ENCODE results near the gene ARSG.
"Not testable (repeated sequence)": the region's sequence is repeated elsewhere in the genome, so short reads cannot be mapped to it uniquely, and the experiment has no call there.

ARSG gene

DNA sequence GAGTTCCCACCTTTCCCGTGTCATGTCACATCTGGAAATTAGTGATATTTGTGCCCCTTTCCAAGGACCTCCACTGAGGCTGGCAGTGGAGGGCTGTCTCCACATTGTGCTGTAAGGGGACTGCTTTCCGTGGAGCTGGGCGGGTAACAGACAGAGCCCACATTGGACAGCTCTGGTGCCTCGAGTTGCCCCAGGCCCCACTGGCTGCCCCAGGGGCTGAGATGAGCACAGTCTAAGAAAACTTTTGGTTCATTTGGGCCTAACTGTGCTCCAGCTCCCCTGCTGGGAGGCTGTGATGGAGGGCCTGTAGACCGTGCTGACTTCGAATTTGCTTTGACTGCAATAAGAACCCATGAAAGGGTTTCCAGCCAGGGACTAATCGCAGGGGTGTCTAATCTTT lies 38.0 kb downstream of the ARSG start:
- no peak for DNase-seq (ENCODE audit: low spot score)

DNA sequence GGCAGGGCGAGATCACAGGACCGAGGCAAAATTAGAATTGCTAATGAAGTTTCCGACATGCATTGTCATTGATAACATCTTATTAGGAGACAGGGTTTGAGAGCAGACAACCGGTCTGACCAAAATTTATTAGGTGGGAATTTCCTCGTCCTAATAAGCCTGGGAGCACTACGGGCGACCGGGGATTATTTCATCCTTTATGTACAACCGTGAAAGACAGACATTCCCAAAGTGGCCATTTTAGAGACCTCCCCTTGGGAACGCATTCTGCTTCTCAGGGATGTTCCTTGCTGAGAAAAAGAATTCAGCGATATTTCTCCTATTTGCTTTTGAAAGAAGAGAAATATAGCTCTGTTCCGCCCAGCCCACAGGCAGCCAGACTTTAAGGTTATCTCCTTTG lies 40.6 kb downstream of the ARSG start:
- DNase-seq (ENCODE audit: low spot score): not testable (repeated sequence)

DNA sequence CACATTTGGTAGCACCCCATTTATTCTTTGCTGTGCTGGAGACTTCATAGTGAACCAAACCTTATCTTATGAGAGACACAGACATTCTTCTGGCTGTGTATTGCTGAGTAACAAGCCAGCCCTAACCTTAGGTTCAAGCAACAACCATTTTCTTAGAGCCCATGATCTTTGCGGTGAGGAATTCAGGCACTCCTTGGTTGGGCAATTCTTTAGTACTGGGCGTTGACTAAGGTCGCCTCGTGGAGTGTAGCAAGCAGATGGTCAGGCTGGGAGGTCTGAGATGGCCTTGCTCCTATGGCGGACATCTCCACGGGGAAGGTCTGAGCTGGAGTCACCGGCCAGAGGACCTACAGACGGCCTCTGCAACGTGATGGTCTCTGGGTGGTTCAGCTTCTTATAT lies 43.1 kb downstream of the ARSG start:
- DNase-seq (ENCODE audit: low spot score): no peak

DNA sequence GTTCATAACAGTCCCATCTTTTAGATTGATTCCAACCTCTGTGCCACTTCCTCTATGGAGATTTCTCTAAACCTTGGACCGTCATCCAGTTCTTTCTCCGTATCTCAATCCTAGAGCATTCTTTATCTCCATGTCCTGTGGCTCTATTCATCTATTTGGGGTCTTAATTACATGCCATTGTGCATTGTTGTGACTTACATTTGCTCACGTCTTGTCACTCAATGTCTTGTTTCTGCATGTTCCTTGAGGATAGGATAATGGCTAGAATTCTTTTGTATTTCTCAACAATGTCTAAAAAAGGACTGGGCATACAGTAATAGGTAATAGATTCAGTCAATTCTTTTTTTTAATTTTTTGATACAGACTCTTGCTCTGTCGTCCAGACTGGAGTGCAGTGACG lies 50.2 kb downstream of the ARSG start:
- no peak for DNase-seq (ENCODE audit: low spot score)

DNA sequence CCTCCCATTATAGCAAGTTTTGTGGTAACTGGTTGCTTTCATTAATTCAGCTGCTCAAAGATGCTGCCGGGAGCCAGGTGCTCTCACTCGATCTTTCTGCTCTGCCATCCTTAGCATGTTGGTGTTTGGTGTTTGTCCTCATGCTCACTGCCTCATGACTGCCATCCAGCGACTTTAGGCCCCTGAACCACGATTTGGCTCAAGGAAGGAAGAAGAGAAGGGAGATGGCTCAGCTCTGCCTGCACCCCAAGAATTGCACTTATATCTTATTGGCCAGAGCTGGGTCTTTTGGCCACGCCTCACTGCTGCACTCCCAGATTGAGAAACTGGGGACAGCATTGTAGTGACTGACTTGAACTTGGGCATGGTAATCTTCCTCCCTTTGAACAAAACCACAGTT lies 52.7 kb downstream of the ARSG start:
- DNase-seq (ENCODE audit: low spot score): no peak

DNA sequence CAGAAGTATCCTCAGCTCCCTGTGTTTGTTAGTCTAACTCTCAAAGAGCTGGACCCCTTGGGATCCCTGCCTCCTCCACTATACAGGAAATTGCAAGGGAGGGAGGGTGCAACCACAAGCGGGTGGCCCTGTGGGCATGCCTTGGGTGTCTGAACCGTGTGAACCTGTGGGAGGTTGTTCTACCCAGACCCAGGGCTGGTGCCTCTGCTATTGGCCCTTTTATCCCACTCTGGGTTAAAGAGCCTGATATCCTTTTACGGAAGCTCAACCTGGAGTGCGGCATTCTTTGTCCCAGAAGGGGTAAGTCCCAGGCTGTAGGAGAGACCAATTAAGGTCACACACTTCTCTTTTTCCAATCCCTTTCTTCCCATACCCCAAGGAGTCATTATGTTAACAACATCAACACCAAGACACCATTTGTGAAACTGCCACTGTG lies 53.4 kb downstream of the ARSG start:
- DNase-seq (ENCODE audit: low spot score): no peak

DNA sequence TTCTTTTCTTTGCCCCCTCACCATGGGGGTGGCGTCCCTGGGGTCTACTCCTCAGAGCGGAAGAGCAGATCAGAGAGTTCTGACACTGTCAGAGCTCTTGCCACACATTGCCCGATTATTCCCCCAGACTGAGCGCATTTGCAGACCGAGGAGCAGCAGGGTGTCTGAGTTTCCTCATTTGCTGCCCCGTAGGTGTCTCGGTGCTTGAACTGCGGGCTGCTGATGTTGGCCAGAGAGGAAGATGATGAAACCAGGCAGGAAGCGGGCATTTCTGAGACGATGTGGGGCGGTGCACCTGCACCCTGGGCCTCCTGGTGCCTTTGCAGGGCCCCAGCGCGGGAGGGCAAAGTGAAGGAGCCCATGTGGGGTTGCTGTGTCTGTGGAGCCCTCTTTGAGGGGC lies 55.2 kb downstream of the ARSG start:
- DNase-seq (ENCODE audit: low spot score): no peak

DNA sequence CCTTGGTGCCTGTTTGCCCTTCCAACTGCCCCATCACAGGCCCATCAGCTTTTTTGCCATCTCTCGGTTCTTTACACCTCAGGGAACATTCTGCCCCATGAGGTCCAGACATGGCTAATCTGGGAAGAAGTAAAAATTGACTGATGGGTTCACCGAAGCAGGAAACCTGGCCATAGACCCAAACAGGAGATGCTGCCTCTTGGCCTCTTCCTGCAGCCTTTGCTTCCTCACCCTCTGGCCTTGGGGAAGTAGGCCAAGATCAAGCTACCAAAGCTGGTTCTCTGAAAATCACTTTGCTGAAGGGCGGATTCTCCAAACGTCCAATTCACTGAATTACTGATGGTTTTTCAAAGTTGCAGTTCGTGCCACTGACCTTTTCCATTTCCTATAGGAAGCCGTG lies 56.1 kb downstream of the ARSG start:
- DNase-seq (ENCODE audit: low spot score): no peak

DNA sequence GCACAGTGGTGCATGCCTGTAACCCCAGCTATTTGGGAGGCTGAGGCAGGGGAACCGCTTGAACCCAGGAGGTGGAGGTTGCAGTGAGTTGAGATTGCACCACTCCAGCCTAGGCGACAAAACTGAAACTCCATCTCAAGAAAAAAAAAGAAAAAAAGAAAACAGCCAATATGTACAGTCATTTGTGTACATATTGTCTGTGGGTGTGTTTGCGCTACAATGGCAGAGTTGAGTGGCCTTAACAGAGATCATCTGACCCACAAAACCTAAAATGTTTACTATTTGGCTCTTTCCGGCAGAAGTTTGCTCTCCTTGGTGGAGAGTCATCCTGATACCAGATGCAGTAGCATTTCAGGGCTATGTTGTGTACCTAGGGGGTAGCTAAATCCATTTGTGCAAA lies 57.9 kb downstream of the ARSG start:
- DNase-seq (ENCODE audit: low spot score): no peak

DNA sequence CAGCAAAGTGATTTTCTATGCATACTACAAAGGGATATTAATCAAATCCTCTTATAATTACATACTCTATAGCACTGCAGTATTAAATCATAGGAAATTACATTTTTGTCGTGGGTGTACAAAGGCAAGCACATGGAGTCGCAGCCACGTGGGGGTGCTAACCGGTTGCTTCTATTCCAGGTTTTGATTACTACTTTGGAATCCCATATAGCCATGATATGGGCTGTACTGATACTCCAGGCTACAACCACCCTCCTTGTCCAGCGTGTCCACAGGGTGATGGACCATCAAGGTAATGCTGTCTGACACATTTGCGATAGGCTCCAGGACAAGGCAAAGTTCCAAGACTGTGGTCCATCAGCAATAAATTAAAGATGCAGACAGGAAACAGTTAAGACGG lies 60.1 kb downstream of the ARSG start:
- peak; percentile 63 for DNase-seq (ENCODE audit: low spot score)

DNA sequence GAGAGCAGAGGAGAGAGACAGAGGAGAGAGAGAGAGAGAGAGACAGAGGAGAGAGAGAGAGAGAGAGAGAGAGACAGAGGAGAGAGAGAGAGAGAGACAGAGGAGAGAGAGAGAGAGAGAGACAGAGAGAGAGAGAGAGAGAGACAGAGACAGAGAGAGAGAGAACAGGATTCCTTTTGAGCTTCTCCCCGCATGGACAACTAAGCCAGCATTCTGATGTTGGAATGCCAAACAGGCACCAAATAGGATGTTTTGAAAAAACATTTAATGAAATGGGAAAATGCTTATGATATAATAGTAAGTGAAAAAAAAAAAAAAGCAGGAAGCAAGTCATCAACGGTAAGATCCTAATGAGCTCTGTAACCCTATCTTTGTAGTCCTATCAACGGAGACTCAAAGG lies 60.7 kb downstream of the ARSG start:
- DNase-seq (ENCODE audit: low spot score): no peak

DNA sequence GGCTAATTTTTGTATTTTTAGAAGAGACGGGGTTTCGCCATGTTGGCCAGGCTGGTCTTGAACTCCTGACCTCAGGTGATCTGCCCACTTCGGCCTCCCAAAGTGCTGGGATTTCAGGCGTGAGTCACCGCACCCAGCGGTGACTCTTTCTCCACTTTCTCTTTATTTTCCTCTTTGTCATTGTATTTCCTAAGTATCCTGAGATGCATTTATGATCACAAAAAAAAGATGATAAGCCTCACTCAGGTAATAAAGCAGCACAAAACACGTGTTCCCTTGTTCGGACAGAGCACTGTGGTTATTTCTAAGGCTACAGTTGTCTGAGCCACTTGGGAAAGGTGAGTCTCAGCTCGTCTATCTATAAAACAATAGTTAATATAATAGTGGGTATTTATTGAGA lies 61.4 kb downstream of the ARSG start:
- not testable (repeated sequence) for DNase-seq (ENCODE audit: low spot score)

DNA sequence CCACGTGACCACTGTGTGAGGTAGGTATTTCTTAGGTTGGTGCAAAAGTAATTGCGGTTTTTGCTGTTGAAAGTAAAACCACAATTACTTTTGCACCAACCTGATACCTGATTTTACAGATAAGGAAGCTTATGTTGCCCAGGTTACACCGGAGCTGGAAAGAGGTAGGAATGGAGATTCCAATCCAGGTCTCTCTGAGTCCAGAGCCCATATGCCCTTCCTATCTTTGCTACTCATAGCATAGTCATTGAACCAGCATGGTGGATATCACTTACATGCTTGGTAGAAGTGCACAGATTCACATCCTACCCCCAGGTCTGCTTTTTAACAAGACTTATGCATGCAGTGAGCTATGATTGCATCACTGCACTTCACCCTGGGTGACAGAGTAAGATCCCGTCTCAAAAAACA lies 61.8 kb downstream of the ARSG start:
- DNase-seq (ENCODE audit: low spot score): no peak

DNA sequence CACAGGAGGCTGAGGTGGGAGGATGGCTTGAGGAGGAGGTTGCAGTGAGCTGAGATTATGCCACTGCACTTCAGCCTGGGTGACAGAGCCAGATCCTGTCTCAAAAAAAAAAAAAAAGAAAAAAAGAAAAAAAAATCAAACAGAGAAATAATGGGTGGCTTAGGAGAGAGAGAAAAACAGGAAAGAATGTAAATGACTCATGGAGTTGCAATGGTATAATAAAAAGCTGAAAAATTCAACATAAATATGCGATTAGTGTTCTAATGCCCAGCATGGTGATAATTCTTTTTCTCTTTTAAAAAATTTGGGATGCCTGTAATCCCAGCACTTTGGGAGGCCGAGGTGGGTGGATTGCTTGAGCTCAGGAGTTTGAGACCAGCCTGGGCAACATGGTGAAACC lies 63.0 kb downstream of the ARSG start:
- DNase-seq (ENCODE audit: low spot score): not testable (repeated sequence)

DNA sequence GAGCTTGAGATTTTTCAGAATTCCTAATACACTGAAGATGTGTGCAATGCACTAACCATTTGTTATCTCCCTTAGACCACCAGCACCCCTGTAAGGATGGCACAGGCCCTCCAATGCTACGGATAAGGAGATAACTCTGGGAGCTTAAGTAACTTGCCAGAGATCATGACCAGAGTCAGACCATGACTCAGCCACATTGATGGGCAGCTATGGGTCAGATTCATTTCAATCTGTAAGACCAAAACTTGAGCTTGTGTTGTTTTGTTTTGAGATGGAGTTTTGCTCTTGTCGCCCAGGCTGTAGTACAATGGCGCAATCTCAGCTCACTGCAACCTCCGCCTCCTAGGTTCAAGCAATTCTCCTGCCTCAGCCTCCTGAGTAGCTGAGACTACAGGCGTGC lies 63.8 kb downstream of the ARSG start:
- not testable (repeated sequence) for DNase-seq (ENCODE audit: low spot score)

DNA sequence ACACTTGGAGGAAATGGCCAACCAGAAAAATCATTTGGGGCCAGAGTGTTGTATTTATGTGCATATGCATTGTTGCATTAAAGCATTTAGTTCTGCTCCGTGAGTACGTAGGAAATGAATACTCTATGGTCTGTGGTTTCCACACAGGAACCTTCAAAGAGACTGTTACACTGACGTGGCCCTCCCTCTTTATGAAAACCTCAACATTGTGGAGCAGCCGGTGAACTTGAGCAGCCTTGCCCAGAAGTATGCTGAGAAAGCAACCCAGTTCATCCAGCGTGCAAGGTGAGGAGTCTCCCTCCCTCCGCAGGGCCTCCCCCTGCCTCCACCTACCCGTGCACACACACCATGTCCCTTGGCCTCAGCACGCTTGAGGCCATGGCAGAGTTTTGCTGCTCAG lies 65.2 kb downstream of the ARSG start:
- no peak for DNase-seq (ENCODE audit: low spot score)

DNA sequence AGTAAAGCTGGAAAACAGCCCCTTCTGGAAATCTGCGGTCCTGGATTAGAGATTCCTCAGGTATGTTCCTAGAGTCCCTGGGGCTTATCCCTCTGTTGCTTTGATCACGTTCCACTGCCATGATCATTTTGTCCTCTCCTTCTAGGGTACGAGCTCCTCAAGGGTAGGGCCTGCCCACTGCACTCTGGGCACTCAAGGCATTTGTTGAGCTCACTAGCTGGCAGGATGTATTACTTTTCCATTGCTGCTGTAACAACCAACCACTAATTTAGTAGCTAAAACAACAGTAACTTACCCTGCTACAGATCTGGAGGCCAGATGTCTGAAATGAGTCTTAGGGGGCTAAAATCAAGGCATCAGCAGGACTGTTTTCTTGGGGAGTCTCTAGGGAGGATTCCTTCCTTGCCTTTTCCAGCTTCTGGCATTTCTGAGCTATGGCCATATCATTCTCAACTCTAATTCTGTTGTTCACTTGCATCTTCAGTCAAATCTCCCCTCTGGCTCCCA lies 65.7 kb downstream of the ARSG start:
- no peak for DNase-seq (ENCODE audit: low spot score)

DNA sequence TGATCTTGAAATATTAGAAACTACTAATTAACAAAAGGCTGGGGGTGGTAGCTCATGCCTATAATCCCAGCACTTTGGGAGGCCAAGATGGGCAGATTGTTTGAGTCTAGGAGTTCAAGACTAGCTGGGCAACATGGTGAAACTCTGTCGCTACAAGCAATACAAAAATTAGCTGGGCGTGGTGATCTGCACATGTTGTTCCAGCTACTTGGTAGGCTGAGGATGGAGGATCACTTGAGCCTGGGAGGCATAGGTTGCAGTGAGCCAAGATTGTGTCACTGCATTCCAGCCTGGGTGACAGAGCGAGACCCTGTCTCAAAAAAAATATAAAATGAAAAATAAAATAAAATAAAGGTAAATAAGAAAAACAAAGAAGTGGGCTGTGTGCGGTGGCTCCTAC lies 66.6 kb downstream of the ARSG start:
- no peak for DNase-seq (ENCODE audit: low spot score)

DNA sequence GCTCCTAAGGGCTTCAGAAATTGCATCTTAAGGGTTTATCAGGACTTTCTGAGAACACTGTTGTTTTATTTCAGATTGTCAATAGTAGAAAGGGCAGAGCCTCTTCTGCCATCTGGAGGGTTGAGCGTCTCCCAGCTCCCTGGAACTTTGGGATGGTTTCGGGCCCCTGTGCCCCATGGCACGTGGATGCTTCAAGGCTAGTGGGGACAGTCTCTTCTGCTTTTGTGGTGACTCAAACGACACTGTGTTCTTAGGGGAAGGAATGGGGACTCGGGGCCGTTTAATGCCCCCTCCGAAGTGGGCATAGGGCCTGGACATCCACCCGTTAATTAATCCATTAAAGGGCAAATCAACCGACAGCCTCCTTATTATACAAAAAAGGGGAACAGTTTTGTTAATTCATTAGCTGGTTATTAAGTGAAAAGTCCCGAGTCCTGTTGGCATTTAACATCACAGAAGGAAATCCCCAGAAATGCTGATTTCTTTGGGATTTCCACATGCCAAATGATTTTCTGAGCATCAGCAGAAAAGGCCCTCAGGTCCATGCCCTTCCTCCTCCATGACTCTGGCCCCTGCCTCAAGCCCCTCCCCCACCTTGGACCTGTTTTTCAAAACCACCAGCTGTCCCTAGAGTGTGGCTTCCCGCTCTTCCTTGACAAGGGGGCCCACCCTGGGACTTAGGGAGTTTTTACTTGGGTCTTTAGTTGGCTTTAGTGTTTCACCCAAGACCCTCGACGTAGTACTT lies 68.7 kb downstream of the ARSG start:
- DNase-seq (ENCODE audit: low spot score): no peak

DNA sequence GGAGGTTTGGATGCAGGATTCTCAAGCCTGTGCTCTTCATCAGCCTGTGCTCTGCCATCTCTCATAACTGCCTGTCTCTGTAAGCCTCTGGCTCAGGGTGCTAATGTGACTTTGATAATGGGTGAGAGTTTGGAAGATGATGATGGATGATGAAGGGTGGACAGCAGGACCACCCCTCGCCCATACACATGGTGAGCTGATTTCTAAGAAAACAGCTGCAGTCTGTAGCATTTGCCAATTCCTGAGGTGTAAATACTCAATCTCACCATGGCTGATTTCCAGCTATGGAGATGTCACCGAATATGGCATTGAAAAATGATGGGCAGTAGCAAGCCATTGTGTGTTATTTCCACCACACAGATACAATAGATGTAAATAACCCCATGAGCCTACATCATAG lies 74.2 kb downstream of the ARSG start:
- no peak for DNase-seq (ENCODE audit: low spot score)

DNA sequence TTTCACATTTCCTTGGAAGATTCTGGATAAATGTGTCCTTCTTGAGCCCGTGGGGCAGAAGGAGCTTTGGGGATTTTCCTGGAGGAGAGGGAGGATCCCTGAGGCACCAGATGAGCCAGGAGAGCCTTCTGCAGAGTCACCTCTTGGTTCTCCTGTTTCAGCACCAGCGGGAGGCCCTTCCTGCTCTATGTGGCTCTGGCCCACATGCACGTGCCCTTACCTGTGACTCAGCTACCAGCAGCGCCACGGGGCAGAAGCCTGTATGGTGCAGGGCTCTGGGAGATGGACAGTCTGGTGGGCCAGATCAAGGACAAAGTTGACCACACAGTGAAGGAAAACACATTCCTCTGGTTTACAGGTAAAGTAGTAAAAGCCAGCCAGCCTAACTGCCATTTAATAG lies 77.1 kb downstream of the ARSG start:
- no peak for DNase-seq (ENCODE audit: low spot score)

DNA sequence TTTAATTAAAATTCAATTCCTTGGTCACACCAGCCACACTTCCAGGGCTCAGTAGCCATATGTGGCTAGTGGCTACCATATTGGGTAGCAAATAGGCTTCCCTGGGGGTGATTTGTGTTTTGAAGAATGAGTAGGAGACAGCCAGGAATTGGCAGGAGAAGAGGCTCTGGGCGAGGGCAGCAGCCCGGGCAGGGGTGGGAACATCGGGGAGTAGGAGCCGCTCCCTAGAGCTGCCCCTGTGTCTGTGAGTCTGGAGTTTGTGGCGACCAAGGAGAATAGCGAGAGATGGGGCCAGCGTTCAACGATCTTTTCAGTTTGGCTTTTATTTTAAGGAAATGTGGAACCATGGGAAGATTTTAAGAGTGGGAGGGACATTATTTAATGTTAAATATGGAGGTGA lies 84.3 kb downstream of the ARSG start:
- no peak for DNase-seq (ENCODE audit: low spot score)

DNA sequence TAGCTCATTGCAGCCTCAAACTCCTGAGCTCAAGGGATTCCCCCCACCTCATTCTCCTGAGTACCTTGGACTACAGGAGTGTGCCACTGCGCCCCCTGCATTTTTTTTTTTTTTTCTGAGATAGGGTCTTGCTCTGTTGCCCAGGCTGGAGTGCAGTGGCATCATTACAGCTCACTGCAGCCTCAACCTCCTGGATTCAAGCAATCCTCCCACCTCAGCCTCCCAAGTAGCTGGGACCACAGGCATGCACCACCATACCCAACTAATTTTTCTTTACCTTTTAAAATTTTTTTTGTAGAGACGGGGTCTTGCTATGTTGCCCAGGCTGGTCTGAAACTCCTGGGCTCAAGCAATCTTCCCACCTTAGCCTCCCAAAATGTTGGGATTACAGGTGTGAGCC lies 84.9 kb downstream of the ARSG start:
- not testable (repeated sequence) for DNase-seq (ENCODE audit: low spot score)

DNA sequence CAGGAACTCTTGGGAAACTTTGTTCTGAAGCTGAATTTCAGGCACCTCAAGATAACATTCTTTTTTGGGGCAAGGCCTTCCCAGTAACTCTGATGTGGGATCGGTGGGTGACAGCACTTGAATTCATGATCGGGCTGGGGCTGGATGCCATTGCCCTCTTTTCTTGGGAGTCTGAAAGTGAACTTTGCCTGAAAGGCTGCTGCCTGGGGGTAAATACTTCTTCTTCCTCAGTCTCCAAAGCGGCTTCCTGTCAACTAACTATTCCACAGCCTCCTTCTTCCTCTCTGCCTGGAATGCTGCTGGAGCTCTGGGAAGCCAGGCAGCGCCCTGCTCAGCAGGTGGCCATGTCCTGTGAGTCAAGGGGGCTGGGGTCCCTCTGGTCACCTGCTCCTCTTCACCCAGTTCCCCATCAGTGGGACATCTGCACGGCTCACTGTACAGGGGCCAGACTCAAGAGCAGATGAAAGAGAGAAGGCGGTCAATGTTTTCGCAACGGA lies 86.5 kb downstream of the ARSG start:
- no peak for DNase-seq (ENCODE audit: low spot score)
